Vein endothelial cell (primary cell): ENCODE measurements around the gene TMEM217. TPM values are rescaled to one million over a fixed set of nuclear protein-coding genes. Genes with fewer than 3 reads are reported as not detected.

Source experiments
- small RNA-seq: library from RNA; depleted of rRNA; stranded (forward); fragments of <200 nt; gene quantifications from one replicate; pipeline ENCODE3, GENCODE V24; 2012
- total RNA-seq: library from RNA; depleted of rRNA; stranded (reverse); fragments of >200 nt; gene quantifications from 2 replicates; pipeline ENCODE4 v1.2.3, GENCODE V29; 2012

The TMEM217 gene
- total RNA-seq = 15.4 and 19.7 TPM in 2 replicates

DNA sequence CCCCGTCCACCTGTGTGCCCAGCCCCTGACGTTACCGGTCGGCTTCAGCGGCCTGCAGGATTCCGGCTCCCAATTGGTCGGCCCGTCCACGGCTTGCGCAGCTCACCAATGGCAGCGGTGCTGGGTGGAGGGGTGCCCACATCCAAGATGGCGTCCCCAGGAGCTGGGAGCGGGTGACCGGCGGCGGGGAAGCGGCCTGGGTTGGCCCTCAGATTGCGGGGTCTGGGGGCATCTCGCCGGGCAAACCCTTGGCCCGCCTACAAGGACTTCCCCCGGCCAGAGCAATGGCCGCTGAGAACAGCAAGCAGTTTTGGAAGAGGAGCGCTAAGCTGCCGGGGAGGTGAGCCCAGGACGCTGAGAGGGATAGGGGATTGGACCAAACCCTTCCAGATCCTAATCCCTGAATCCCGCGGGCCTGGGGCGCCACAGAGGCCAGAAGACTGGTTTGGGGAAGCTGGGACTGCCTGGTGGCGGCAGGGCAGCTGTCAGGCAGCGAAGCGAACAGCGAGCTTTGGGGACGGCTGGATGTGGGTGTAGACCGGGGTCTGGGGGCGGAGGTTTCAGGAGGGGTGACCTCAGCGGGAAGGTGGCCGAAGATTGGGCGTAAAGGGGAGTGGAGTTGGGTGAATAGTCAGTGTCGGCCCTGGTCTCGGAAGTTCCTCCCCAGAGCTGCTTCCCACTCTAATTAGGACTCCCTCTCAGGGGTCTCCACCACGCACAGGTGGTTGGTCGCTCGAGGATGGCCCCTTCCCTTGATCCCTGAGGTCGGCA is at the start of gene TMEM217, which contains the start of gene TBC1D22B:
Gene TMEM217 (minus strand): TSS at position 511 of the 771 bp plus-strand sequence. CDS start 39,114 bp downstream, outside the sequence.
Gene TBC1D22B (plus strand): TSS at position 139 of the 771 bp plus-strand sequence. CDS start 146 bp downstream, at position 285.

DNA sequence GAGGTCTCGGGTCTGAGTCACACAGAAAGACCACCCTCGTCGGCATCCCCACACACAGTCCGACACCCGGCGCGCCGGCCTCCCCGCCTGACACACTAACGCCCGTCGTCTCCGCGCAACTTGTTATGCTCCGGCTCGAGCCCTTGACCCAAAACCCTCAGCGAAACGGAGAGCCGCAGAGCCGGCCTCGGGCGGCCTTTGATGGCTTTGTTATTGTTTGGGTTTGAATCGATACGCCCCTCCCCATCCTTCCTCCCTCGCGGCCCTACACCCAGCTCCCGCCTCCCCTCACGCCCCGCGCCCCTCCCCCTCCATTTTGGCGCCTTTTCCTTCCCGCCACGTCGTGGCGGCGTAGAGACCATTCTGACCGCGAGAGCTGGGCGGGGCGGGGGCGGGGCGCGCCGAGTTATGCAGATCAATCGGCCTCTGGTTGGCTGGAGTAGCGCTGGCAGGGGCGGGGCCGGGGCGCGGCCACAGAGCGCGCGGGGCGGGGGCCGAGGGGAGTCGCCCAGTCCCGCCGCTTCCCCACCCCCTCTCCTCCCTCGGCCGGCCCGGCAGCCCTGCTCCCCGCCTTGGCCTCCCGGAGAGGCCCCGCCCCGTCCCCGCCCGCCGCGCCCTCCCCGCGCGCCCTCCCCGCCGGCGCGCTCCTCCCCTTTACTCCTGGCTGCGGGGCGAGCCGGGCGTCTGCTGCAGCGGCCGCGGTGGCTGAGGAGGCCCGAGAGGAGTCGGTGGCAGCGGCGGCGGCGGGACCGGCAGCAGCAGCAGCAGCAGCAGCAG is 88.3 kb downstream of the TMEM217 start, which contains the start of gene PIM1:
Gene PIM1 (plus strand): TSS at position 657 of the 777 bp plus-strand sequence. CDS start 424 bp downstream, outside the sequence.

Small RNA genes within 50 kb of the gene (small RNA-seq; reads per million reads assigned to genes)
- gene AL096712.1 = not detected

Other genes with a start within 250 kb of the TMEM217 start
- gene PIM1, start 88.0 kb downstream of the TMEM217 start, total RNA-seq = 1.1 and 2.0 TPM in 2 replicates
- gene TBC1D22B, start 372 bp downstream of the TMEM217 start, total RNA-seq = 12.1 and 12.5 TPM in 2 replicates
- gene RNF8, start 95.8 kb upstream of the TMEM217 start, total RNA-seq = 19.9 and 21.3 TPM in 2 replicates
- 31.8 and 34.3 TPM in 2 replicates for gene CMTR1, start 175.1 kb upstream of the TMEM217 start, total RNA-seq
- gene CCDC167, start 241.7 kb upstream of the TMEM217 start, total RNA-seq = 27.8 and 44.9 TPM in 2 replicates